GM12801 (cell line): ENCODE measurements around the gene KRTAP10-9.
"Not testable (repeated sequence)": the region's sequence is repeated elsewhere in the genome, so short reads cannot be mapped to it uniquely, and the experiment has no call there.

ENCODE experiments used
- CTCF ChIP-seq: IDR thresholded peaks from one replicate; pipeline ENCODE4 v1.5.1; 2011; ENCODE audit warnings: control low read depth; ENCODE audit not compliant: insufficient read length; ENCODE audit errors: extremely low read depth

KRTAP10-9 gene

GRCh38 chr21:44643741-44644310 is 16.9 kb downstream of the KRTAP10-9 start:
- TF ChIP-seq CTCF, result no peak

- TF ChIP-seq CTCF, result no peak
Measured at GRCh38 chr21:44644878-44645277, 18.0 kb downstream of the KRTAP10-9 start.

GRCh38 chr21:44646366-44647221 is 19.7 kb downstream of the KRTAP10-9 start, which contains the start of gene KRTAP10-11:
Gene KRTAP10-11, plus strand, starts transcription at chr21:44646414. Its CDS starts 45 bp downstream, at chr21:44646459.
- TF ChIP-seq CTCF, result not testable (repeated sequence)

GRCh38 chr21:44647222-44647552 is 20.3 kb downstream of the KRTAP10-9 start:
- no peak for TF ChIP-seq CTCF

GRCh38 chr21:44648557-44649311 is 21.8 kb downstream of the KRTAP10-9 start:
- no peak for TF ChIP-seq CTCF

- TF ChIP-seq CTCF, result no peak
Measured at GRCh38 chr21:44649521-44650100, 22.7 kb downstream of the KRTAP10-9 start.

GRCh38 chr21:44650265-44650972 is 23.5 kb downstream of the KRTAP10-9 start:
- no peak for TF ChIP-seq CTCF
